Endometrial microvascular endothelial cells (primary cell): Measurements from ENCODE around the gene ERVV-1. TPM values are rescaled to one million over a fixed set of nuclear protein-coding genes. Genes with fewer than 3 reads are reported as not detected.
"Not testable (repeated sequence)": the region's sequence is repeated elsewhere in the genome, so short reads cannot be mapped to it uniquely, and the experiment has no call there.

ENCODE experiments used
- in situ Hi-C: cut with HindIII; loops from 2 replicates; pipeline ENCODE4 v1.10.0; 2017; ENCODE audit warnings: low sequenced_read_pairs, low pct_unique_long_range_greater_than_20kb; ENCODE audit errors: inconsistent ontology term
- total RNA-seq: library from RNA; depleted of rRNA; stranded (reverse); fragments of >200 nt; gene quantifications from one replicate; pipeline ENCODE4 v1.2.3, GENCODE V29; 2015; ENCODE audit errors: inconsistent ontology term

Gene ERVV-1
- total RNA-seq: not detected

DNA sequence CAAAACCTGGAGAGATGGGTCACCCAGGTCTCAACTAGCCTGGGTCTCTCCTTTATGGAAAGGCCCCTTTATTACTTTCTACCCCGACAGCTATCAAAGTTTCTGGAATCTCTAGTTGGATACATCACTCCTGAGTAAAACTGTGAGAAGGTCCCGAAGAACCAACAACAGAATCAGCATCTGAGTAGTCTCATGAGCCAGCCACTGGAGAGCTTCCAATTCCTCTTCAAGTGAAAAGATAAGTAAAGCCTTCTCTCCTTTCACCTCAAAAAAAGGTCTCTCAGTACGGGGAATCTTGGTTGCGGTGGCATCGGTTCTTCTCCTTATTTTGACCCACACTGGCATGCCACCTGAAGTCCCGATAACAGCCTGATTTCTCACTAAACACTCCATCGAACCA is at the start of gene ERVV-1:
Gene ERVV-1 (plus strand): TSS at position 301 of the 400 bp plus-strand sequence. CDS start 170 bp downstream, outside the sequence.
- in situ Hi-C loops: no loop called here

GRCh38 chr19:52967772-52968171 is 45.9 kb upstream of the ERVV-1 start:
- in situ Hi-C loops: no loop called here

GRCh38 chr19:52981329-52981728 is 32.4 kb upstream of the ERVV-1 start:
- in situ Hi-C loops: no loop called here

DNA sequence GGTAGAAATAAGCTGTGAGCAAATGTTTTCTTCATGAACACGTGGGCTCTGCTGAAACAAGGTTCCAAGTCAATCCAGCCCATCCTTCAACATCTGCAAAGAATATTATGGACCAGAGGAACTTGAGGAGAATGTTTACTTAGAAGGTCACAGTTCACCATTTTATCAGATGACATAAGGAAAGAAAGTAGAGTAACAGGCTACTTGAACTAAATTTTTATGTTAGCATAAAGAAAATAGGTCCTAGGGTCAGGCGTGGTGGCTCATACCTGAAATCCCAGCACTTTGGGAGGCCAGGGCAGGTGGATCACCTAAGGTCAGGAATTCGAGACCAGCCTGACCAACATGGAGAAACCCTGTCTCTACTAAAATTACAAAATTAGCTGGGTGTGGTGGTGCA is 30.6 kb upstream of the ERVV-1 start:
- in situ Hi-C loops: not testable (repeated sequence)

DNA sequence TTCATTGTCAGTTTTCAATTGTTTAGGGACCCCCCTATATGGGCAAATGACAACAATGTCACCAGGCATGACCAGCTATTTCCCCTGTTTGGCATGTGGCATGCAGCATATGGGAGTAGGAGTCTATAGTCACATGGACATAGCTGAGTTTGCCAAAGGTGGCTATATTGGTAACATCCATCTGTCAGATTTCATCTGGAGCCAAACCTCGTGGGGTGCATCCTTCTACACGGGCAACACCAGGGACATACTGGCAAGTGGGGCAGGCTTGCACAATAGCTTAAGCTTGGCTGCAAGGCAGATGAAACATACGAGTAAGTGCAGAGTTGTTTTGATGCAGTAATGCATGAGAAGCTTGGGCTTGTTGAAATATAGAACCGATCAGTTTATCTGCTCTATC is 26.5 kb upstream of the ERVV-1 start:
- in situ Hi-C loops: no loop called here

- in situ Hi-C loops: no loop called here
Observed at GRCh38 chr19:52988506-52988905, 25.2 kb upstream of the ERVV-1 start.

- in situ Hi-C loops: no loop called here
Observed at GRCh38 chr19:52990759-52991418, 22.8 kb upstream of the ERVV-1 start.

GRCh38 chr19:52991484-52991883 is 22.2 kb upstream of the ERVV-1 start:
- in situ Hi-C loops: no loop called here

DNA sequence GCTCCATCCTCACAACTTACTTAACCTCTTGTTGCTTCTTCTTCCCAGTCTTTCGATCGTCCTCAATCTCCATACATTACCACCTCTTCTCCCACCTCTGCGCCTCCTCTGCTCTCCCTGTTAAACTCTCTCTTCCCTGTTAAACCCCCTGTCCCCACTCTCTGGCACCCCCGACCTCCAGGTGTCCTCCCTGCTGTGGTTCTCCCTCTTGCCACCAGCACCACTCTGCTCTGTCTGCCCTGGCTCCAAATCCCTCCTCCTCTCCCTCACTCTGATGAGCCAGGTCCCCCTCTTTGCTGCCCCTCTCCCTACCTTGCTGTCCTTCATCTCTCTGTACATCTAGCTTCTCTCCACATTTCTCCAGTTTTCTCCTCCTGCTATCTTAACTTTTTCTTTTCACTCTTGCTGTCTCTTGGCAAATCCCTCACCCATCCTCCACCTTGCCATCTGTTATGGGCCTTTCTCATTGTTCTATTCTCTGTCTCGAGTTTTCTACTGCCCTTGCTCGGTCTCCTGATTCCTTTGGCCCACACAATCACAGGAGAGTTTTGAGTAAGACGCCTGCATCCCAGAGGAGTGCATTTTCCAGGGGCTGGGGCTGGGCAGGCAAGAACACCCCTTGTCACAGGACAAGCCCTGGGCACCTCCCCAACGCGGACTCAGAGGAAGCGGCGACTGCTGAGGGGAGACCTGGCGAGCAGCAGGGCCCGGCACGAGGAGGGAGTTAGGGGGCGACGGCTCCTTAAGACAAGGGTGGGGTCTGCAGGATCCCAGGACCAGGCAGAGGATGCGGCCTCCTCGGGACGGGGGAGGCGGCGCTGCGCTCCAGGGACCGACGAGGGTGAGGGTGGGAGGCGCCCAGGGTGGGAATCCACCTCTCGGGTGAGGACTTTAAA is 21.4 kb upstream of the ERVV-1 start:
- in situ Hi-C loops: no loop called here

DNA sequence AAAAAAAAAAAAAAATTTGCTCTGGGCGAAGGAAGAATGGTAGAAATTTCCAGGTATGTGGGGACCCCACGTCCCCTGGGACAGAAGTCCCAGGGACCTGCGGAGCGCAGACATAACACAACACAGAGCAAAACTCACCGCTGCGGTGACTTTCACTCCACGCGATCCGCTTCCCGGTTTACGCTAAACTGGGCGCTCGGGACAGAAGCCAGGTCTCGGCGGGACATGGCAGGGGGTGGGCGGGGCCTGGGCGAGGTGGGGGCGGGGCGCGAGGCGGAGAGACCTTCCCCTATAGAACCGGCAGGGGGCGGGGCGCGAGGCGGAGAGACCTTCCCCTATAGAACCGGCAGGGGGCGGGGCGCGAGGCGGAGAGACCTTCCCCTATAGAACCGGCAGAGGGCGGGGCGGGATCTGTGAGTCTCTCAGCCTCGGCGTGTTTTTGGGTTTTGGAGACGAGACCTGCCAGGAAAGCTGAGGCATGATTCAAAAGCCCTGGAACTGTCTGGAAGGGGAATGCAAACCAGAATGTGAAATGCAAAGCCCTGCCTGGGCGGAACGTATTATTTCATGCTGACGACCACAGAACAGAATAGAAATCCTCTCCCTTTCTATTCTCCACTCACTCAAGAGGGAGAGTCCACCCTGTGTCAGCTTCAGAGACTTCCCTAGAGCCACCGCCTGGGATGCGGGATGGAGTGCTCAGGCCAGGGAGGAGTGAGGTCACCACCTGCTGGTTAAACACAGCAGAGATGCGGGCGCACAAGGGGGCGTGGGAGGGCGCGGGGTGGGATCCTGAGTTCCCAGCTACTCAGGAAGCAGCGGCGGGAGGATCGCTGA is 20.2 kb upstream of the ERVV-1 start:
- in situ Hi-C loops: no loop called here

DNA sequence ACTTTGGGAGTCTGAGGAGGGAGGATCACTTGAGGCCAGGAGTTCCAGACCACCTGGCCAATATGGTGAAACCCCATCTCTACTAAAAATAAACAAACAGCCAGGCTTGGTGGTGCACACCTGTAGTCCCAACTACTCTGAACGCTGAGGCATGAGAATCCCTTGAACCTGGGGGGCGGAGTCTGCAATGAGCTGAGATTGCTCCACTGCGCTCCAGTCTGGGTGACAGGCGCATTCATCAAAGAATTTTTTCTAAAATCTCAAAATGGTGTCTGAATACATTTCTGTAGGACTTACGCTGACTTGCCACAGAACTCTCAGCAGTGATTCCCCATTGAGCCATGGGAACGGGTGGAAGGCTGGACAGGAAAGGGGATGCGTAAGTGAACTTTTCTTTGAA is 18.0 kb upstream of the ERVV-1 start:
- in situ Hi-C loops: no loop called here

DNA sequence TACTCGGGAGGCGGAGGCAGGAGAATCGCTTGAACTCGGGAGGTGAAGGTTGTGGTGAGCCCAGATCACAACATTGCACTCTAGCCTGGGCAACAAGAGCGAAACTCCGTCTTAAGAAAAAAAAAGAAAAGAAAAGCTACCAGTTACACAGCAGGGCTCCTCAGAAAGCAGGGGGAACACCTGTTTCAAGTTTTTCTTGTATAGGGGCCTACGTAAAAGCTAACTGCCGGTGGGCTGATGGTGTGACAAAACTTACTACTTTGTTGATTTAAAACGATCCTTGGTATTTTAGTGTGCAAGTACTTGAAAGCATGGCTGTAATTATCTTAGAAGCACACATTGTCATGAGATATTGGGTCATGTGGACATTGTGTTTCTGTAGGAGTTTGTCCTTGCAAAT is 15.7 kb upstream of the ERVV-1 start:
- in situ Hi-C loops: no loop called here

GRCh38 chr19:53002479-53002878 is 11.2 kb upstream of the ERVV-1 start:
- in situ Hi-C loops: no loop called here

- in situ Hi-C loops: no loop called here
Observed at GRCh38 chr19:53004242-53004641, 9.5 kb upstream of the ERVV-1 start.

- in situ Hi-C loops: no loop called here
Observed at GRCh38 chr19:53007200-53007599, 6.5 kb upstream of the ERVV-1 start.

- in situ Hi-C loops: no loop called here
Observed at GRCh38 chr19:53007606-53008005, 6.1 kb upstream of the ERVV-1 start.

DNA sequence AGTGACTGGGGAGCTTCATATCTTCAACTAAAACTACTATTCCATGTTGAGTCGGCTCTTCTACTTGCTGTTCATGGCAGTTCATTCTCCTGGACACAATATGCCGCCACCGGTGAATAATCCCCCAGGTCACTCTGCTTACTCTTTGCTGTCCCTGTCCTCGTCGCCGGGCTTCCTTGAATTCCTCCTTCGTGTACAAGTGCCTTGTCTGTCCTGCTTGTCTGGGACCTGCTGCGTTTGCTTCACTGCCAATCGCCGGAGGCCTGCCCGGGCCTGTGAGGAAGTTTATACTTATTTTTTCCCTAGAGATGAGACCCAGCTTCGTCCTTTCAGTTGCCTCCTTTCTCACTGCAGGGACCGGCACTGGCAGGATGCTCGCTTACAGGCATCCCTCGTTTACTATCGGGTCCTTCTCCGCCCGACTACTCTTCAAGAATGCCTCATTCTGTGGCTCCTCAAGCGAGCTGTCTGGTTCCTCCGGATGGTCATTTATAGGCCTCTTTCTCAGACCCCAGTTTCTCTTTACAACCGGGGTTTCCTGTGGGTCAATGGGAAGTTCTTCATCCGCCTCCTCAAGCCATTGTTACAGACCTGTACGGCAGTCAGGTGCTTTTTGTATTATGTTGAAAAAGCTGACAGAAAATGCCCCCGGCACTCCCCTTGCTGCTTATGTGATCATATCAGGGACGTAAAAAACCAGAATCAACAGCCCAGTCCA is 5.5 kb upstream of the ERVV-1 start:
- in situ Hi-C loops: no loop called here

DNA sequence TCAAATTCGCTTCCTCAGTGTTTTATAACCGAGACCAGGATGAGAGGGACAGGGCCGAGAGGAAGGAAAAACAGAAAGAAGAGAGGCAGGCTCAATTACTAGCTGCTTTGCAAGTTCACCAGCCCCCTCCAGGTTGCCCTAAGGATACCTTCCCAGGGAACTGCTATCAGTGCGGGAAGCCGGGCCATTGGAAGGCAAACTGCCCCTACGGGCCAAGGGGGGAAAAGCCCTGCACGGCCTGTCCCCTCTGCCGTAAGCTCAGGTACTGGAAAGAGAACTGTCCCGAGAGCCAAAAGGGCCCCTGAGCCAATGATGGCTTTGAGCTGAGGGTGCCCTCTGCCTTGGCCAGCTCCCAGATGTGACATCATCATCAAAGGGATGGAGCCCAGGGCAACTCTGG is 3.2 kb upstream of the ERVV-1 start:
- in situ Hi-C loops: no loop called here

GRCh38 chr19:53012006-53012405 is 1.7 kb upstream of the ERVV-1 start:
- in situ Hi-C loops: no loop called here
